BJ (cell line): ENCODE data around the gene ARF5. TPM values are rescaled to one million over a fixed set of nuclear protein-coding genes. Genes with fewer than 3 reads are reported as not detected.
"Not testable (repeated sequence)": the region's sequence is repeated elsewhere in the genome, so short reads cannot be mapped to it uniquely, and the experiment has no call there.

Experiments used
- CTCF ChIA-PET: fragments of 350-600 bp; formaldehyde crosslinking; extraction: SDS; loops from one replicate; lab custom pipeline; 2021; ENCODE audit warnings: antibody characterized with exemption, inconsistent platforms; lab: Yijun Ruan, JAX
- POLR2A ChIA-PET: fragments of 300-600 bp; sonication (Branson Sonifier 250); formaldehyde crosslinking; extraction: SDS; loops from one replicate; lab custom pipeline; 2021; ENCODE audit warnings: antibody characterized with exemption; lab: Charles Lee
- DNase-seq: peaks from one replicate; pipeline ENCODE4 v3.0.0-alpha.2; 2011; ENCODE audit warnings: low read depth
- H3K27me3 ChIP-seq: 2 replicates; pipeline ENCODE4 v1.6.0; 2011; ENCODE audit warnings: low read length; ENCODE audit not compliant: control insufficient read depth, insufficient read depth
- H3K36me3 ChIP-seq: 2 replicates; pipeline ENCODE4 v1.5.1; 2011; ENCODE audit warnings: low read length; ENCODE audit not compliant: control insufficient read depth, insufficient read depth
- H3K4me3 ChIP-seq: 2 replicates; pipeline ENCODE4 v1.5.1; 2011; ENCODE audit warnings: low read depth, mild to moderate bottlenecking, control low read depth, low read length
- polyA plus RNA-seq: library from polyadenylated mRNA; depleted of rRNA; stranded (reverse); fragments of >200 nt; gene quantifications from 2 replicates; pipeline ENCODE4 v1.2.3, GENCODE V29; 2011
- TF ChIP-seq, protein P1 (sequence below): IDR thresholded peaks from 2 replicates; pipeline ENCODE4 v1.5.1; 2011; ENCODE audit warnings: low read depth, mild to moderate bottlenecking, control low read depth, inconsistent platforms, low read length, moderate library complexity; ENCODE audit not compliant: insufficient read depth

The ARF5 gene
- polyA plus RNA-seq, 1 experiment, result 208 TPM

DNA sequence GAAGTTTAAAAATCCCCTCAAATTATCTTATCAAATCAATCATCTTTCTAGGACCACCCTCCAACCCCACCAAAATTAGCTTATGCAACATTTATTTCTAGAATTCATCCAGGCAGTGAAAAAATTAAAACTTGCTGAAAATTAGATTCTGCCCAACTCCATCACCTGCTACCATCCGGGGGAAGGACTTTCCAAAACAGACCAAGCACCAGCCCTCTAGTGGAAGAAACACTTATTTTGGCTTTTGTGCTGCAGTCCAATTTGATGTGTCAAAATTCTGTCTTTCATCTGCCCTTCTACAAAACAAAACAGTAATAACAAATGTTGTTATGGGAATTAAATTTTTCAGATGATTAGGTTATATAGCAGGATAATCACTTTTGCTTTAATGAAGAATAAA lies 38.0 kb upstream of the ARF5 start:
- ChIA-PET CTCF (no interaction called here), POLR2A (no interaction called here)
- Histone ChIP-seq H3K4me3 (no peak overlapping the region), H3K27me3 (no peaks in the 10 kb centered on the region), H3K36me3 (no peaks in the 10 kb centered on the region)
- no peak for DNase-seq
- TF ChIP-seq, protein P1, sequence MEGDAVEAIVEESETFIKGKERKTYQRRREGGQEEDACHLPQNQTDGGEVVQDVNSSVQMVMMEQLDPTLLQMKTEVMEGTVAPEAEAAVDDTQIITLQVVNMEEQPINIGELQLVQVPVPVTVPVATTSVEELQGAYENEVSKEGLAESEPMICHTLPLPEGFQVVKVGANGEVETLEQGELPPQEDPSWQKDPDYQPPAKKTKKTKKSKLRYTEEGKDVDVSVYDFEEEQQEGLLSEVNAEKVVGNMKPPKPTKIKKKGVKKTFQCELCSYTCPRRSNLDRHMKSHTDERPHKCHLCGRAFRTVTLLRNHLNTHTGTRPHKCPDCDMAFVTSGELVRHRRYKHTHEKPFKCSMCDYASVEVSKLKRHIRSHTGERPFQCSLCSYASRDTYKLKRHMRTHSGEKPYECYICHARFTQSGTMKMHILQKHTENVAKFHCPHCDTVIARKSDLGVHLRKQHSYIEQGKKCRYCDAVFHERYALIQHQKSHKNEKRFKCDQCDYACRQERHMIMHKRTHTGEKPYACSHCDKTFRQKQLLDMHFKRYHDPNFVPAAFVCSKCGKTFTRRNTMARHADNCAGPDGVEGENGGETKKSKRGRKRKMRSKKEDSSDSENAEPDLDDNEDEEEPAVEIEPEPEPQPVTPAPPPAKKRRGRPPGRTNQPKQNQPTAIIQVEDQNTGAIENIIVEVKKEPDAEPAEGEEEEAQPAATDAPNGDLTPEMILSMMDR, result peak; percentile 20; the same call in 1 of the 2 replicates

GRCh38 chr7:127551941-127552340 lies 36.3 kb upstream of the ARF5 start:
- H3K36me3 ChIP-seq, result no peaks in the 10 kb centered on the region
- no peak for DNase-seq
- H3K4me3 ChIP-seq, result no peak overlapping the region
- ChIA-PET POLR2A (no interaction called here), CTCF (no interaction called here)
- TF ChIP-seq, protein P1, result no peak
- no peaks in the 10 kb centered on the region for H3K27me3 ChIP-seq

GRCh38 chr7:127556404-127556803 lies 31.8 kb upstream of the ARF5 start:
- H3K27me3 ChIP-seq, result no peaks in the 10 kb centered on the region; the same call in 1 of the 2 replicates
- DNase-seq, result no peak
- ChIA-PET CTCF (no interaction called here), POLR2A (no interaction called here)
- H3K36me3 ChIP-seq, result no peaks in the 10 kb centered on the region
- TF ChIP-seq, protein P1, result no peak
- no peak overlapping the region for H3K4me3 ChIP-seq

- DNase-seq, result no peak
- CTCF ChIA-PET, result interaction anchor here (0.8 kb wide), 1 partner anchor 652 kb away, joined by 5 read pairs; no protein-coding TSS in a partner anchor
- no peaks in the 10 kb centered on the region; the same call in 1 of the 2 replicates for H3K27me3 ChIP-seq
- no peaks in the 10 kb centered on the region for H3K36me3 ChIP-seq
- TF ChIP-seq, protein P1, result no peak
- POLR2A ChIA-PET, result no interaction called here
- H3K4me3 ChIP-seq, result no peak overlapping the region
Measured at GRCh38 chr7:127557803-127558202, 30.4 kb upstream of the ARF5 start.

GRCh38 chr7:127566242-127566641 lies 22.0 kb upstream of the ARF5 start:
- no peak for DNase-seq
- CTCF ChIA-PET, result no interaction called here

GRCh38 chr7:127568034-127568433 lies 20.2 kb upstream of the ARF5 start:
- DNase-seq, POLR2A ChIA-PET, H3K27me3 ChIP-seq, H3K4me3 ChIP-seq, CTCF ChIA-PET, H3K36me3 ChIP-seq: not testable (repeated sequence)

More at GRCh38 chr7:127566242-127566641, 22.0 kb upstream of the ARF5 start:
- H3K36me3 ChIP-seq, result no peaks in the 10 kb centered on the region
- POLR2A ChIA-PET, result no interaction called here
- H3K4me3 ChIP-seq, result no peak overlapping the region
- TF ChIP-seq, protein P1, result no peak
- H3K27me3 ChIP-seq, result no peaks in the 10 kb centered on the region
